ENCODE measurements around the gene FLT1.

The FLT1 gene

GRCh38 chr13:28529836-28530235, 34.9 kb upstream of the FLT1 start:
- DNase-seq (ENCODE audit: low read depth in 2 of 2, low spot score in 1 of 2): no peak

DNA sequence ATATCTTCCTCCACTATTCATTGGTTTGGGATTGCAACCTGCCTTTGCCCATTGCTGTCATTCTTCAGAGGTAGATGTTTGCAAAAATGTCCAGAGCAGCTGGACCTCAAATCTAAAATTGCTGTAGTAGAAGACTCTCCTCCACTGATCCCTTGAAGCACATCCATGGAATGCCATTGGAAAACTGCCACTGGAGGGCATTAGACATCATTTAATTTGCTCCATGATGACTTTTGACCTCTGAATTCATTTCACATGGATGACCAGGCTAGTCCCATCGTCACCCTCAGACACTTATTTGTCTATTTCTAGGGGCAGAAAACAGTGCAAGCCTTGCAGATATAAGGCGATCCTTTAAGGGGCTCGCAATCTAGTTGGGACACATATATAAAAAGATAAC, 33.9 kb upstream of the FLT1 start:
- no peak for DNase-seq (ENCODE audit: low read depth in 2 of 2, low spot score in 1 of 2)

DNA sequence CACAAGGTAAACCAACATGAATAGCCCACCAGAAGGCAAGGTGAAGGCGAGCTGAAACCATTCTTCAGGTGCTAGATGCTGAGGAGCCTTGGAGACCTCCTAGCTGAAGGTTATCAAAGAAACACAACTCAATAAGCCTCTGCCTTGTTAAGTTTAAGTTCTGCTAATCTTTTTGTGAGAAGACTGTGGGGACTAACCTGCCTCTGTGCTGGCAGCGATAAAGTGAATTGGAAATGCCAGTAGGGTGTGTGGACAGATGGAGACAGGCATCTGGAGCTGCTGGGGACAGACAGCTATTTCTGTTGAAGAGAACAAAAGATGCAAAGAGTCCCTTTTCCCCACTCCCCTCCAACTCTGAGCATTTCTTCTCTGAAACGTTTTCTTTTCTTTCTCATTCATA, 33.5 kb upstream of the FLT1 start:
- no peak for DNase-seq (ENCODE audit: low read depth in 2 of 2, low spot score in 1 of 2)

DNA sequence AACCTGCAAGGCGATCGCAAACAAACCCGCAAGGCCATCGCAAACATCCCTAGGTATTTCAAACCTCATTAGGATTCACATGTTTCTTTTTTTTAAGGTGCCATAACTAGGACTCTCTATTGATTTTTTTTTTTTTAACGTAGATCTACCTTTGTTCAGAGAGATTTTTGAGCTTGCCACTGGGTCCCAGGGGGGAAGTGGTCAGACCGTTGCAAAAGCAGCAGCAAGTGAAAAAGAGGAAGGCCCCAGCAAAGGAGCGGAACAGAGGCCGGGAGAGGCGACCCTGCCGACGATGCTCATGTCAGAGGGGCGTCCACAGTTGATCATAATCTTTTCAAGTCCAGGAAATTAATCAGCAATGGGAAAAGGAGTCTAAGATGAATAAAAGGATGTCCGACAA, 32.7 kb upstream of the FLT1 start:
- DNase-seq (ENCODE audit: low read depth in 2 of 2, low spot score in 1 of 2): no peak

GRCh38 chr13:28526876-28527275, 31.9 kb upstream of the FLT1 start:
- DNase-seq (ENCODE audit: low read depth in 2 of 2, low spot score in 1 of 2): no peak

DNA sequence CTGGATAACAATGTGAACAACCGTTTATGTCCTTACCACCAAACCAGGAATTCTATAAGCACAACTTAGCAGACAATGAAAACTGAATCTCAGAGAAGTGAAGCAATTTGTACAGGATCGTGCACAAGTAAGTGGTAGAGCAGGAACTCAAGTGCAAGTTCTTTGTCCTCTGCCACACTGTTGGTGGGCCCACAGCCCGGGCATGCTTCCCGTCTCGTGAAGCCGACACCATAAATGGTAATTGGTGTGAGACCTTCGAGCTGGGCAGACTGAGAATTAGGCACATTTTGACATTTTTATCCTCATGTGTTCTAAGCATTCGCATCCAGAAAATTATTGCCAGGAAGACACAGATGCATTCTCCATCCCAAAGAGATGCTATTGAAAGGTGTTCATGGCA, 27.9 kb upstream of the FLT1 start:
- DNase-seq (ENCODE audit: low read depth in 2 of 2, low spot score in 1 of 2): no peak

DNA sequence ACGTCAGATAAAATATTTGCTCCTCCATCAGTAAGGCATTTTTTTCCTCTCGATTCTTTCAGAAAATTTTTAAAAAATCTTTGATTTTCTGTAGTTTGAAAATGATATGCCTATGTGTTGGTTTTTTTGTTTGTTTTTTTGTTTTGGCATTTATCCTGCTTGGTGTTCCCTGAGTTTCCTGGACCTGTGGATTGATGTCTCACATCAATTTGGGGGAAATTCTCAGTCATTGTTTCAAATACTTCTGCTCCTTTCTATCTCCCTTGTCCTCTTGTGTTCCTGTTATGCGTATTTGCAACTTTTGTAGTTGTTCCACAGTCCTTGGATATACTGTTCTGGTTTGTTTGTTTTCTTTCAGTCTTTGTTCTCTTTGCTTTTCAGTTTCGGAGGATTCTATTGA, 18.8 kb upstream of the FLT1 start:
- DNase-seq (ENCODE audit: low read depth in 2 of 2, low spot score in 1 of 2): no peak

GRCh38 chr13:28510542-28510941, 15.6 kb upstream of the FLT1 start:
- DNase-seq (ENCODE audit: low read depth in 2 of 2, low spot score in 1 of 2): no peak

DNA sequence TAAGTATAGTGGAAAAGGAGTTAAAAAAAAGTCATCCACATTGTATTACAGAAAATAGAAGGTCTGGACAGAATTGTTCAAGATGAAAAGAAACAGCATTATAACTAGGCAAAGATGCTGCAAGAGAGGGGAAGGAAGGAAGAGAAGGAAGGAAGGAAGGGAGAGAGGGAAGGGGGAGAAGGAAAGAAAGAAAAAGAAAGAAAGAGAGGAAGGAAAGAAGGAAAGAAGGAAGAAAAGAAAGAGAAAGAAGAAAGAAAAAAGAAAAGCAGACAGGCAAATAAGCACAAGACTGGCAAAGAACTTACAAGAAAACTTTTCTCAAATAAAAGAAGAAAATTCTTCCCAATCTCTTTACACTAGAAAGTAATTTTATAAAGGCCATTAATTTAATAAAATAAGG, 15.1 kb upstream of the FLT1 start:
- no peak for DNase-seq (ENCODE audit: low read depth in 2 of 2, low spot score in 1 of 2)

GRCh38 chr13:28505543-28506135, 10.7 kb upstream of the FLT1 start:
- no peak for DNase-seq (ENCODE audit: low read depth in 2 of 2, low spot score in 1 of 2)

DNA sequence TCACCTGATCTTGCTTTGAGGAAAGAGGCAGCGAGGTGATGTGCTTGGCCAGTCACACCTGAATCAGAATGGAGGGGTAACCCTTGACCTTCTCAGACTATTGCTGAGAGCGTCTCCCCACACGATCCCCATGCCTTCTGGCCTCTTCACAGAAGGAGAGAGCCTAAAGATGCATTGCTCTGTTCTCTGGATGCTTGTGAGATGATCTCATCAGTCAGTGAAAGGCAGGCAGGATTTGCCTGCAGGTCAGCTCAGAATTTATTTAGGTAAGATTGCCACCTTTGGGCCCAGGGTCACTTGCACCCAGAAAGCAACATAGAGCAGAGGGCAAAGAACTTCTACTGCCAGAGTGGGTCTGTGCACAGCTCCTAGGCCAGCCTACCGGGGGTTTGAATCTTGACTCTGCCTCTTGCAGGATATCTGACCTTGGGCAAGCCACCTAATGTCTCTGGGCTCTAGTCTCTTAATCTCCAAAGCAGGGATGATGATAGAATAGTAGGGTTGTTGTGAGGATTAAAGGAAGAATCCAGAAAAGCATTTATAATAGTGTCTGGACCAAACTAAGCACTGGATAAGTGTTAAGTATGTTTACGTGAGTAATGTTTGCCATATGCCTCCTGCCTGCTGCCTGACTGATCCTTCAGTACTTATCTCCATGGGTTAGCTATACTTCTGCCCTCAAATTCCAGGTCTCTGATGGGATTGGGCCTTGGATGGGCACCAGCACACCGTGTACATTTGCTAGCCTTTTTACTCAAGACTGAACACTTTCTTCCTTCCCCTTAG, 8.4 kb upstream of the FLT1 start:
- no peak for DNase-seq (ENCODE audit: low read depth in 2 of 2, low spot score in 1 of 2)

DNA sequence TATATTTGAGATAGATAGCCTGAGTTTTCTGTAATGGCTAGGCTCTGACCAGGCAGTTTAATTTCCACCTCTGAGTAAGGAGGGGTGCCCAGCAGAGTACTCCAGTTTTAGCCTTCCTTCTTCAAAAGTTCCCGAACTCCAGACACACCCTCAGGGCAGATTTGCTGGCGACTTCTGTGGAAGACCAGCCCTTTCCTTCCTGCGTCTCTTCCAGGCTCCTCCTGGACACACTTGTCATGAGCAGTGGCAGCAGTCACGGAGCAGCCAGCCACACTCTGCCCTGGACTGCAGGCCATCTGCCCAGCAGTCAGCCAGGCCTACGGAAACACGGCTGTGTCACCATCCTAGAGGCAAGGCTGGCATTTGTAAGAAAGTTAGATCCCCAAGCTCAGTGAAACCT, 6.6 kb upstream of the FLT1 start:
- DNase-seq (ENCODE audit: low read depth in 2 of 2, low spot score in 1 of 2): no peak

GRCh38 chr13:28499609-28500008, 4.7 kb upstream of the FLT1 start:
- no peak for DNase-seq (ENCODE audit: low read depth in 2 of 2, low spot score in 1 of 2)

- DNase-seq (ENCODE audit: low read depth in 2 of 2, low spot score in 1 of 2): no peak
Observed at GRCh38 chr13:28498481-28499115, 3.7 kb upstream of the FLT1 start.

GRCh38 chr13:28497143-28497876, 2.4 kb upstream of the FLT1 start:
- DNase-seq (ENCODE audit: low read depth in 2 of 2, low spot score in 1 of 2): no peak

GRCh38 chr13:28496188-28496564, 1.2 kb upstream of the FLT1 start:
- DNase-seq (ENCODE audit: low read depth in 2 of 2, low spot score in 1 of 2): no peak

DNA sequence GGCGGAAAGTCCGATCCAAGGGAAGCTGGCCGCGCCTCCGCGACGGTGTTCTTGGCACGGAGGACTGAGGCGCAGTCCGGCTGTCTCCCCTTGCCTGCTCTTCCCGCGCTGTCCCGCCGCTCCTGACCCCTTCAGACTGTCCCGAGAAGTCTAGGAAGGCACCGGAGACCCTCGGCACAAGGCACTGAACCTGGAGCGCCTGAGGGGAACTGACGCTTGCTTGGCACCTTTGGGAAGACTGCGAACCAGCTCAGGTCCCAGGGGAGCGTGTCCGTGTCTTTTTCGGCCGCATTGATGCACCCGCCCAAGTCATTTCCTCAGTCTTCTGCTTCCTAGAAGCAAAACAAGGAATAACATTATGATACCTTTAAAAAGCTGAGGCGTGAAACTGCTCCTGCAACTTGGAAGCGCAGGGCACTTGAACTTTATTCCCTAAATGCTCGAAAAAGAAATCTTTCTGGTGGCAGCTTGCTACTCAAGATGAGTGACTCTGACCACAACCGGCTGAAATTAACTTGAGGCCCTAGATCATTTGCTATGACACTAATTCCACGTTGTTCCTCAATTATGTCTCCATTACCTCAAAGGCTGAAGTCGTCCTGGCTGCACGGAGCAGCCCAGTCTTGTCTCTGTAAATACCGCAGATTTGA, 735 bp upstream of the FLT1 start:
- DNase-seq (ENCODE audit: low read depth in 2 of 2, low spot score in 1 of 2): no peak

- no peak for DNase-seq (ENCODE audit: low read depth in 2 of 2, low spot score in 1 of 2)
Observed at GRCh38 chr13:28494504-28494777, 487 bp downstream of the FLT1 start.

DNA sequence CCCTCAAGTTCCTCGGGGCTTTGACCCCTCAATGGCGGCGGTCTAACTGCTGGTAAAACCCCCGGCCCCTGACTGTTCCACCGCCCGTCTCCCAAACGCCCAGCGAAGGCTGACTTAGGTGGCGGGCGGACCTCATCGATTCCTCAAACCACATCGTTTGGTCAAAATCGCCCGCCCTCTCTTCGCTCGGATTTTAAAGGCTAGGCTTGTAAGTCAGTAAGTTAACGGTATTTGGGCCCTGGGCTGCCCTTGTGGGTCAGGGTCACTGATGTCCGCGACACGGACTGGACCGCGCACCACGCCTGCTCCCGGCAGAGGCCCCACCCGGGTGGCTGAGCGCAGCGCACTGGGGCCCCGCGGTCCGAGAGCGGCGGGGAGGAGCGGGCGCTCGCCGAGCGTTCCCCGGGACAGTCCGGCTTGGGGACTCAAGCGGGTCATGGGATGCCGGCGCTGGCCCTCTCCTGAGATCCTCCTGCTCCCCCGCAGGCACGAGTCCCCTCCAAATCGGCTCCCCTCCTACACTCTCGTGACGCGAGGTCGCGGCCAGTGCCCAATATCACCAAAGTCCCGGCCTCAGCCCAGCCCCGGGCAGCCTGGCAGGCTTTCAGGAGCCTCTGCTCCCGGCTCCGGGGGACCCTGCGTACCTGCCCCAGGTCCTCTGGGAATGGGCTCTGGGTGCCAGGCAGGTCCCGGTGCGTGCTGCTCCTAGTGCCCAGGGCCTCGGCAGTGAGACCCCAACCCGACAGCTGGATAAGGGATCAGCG, 1.0 kb downstream of the FLT1 start:
- no peak for DNase-seq (ENCODE audit: low read depth in 2 of 2, low spot score in 1 of 2)

DNA sequence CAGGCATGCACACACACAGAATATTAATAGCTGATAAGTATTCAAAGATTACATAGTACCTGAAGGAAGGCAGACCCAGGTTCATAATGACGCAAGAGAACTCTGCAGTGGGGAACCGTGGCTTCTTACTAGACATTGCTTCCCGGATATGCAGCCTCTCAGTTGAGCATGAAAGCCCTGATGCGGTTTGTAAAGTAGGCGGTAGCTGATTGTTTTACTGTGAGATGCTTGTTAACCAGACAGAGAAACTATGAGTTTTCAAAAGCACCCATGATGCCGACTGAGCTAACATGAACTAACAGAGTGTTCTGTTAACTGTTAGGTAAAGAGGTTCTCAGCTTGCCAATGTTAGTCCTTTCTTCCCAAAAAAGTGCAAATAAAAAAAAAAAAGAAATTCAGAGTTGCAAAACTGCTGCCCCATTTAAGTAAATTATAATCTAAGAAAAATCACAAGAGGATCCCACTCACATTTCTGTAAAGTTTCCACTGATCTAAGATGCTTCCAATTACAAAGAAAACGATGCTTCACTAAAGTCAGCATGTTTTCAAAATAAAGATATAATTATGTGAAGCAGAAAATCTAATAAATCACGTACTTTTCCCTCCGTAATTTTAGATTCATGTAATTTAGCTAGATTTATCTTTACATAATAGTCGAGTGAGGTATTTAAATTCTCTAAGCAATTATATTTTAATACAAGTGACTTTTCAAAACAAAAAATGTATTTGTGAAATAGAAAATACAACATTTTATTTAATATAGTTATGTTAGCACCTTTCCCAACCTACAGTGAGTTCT, 2.2 kb downstream of the FLT1 start:
- DNase-seq (ENCODE audit: low read depth in 2 of 2, low spot score in 1 of 2): peak in 1 of 2 donors; percentile 8

Measured in stimulated activated CD8-positive, alpha-beta memory T cell treated with anti-CD3 and anti-CD28 coated beads, Interleukin-4, amount 100 ng/mL, for 1 hour (primary cell).